Measurements from ENCODE around the gene LLPH.

The LLPH gene

GRCh38 chr12:66071549-66071948, 59.0 kb downstream of the LLPH start:
- Histone ChIP-seq H3K9me3 (ENCODE audit: low read length) (no peaks in the 10 kb centered on the region), H3K27me3 (ENCODE audit: insufficient read depth, low read length) (no peaks in the 10 kb centered on the region), H4K20me1 (ENCODE audit: insufficient read depth, low read length) (no peaks in the 10 kb centered on the region), H2AFZ (ENCODE audit: low read length) (no peak overlapping the region), H3K79me2 (ENCODE audit: insufficient read depth, low read length) (no peaks in the 10 kb centered on the region), H3K27ac (ENCODE audit: low read depth, low read length, poor library complexity, severe bottlenecking) (no peak overlapping the region), H3K4me3 (ENCODE audit: low read depth, low read length, poor library complexity, severe bottlenecking) (no peak overlapping the region), H3K4me2 (ENCODE audit: low read length) (no peak overlapping the region), H3K9ac (ENCODE audit: low read length) (no peak overlapping the region), H3K36me3 (ENCODE audit: insufficient read depth, low read length) (no peaks in the 10 kb centered on the region), H3K9me2 (ENCODE audit: low read depth, low read length) (no peaks in the 10 kb centered on the region), H3K4me1 (ENCODE audit: insufficient read depth, low read length, severe bottlenecking) (no peaks in the 10 kb centered on the region), H3F3A (ENCODE audit: insufficient read depth, low read length) (no peaks in the 10 kb centered on the region)
- TF ChIP-seq EZH2 (IDR thresholded peaks at IDR 0.05; ENCODE audit: borderline replicate concordance, low read length) (no peak), CTCF (IDR thresholded peaks at IDR 0.05; ENCODE audit: low read length) (no peak)

GRCh38 chr12:66070378-66071120, 60.0 kb downstream of the LLPH start:
- Histone ChIP-seq H3K9me3 (ENCODE audit: low read length) (no peaks in the 10 kb centered on the region), H4K20me1 (ENCODE audit: insufficient read depth, low read length) (no peaks in the 10 kb centered on the region), H3K27ac (ENCODE audit: low read depth, low read length, poor library complexity, severe bottlenecking) (no peak overlapping the region)

GRCh38 chr12:66066929-66067523, 63.5 kb downstream of the LLPH start:
- H3K4me2 ChIP-seq (ENCODE audit: low read length): no peak overlapping the region

More at GRCh38 chr12:66070378-66071120, 60.0 kb downstream of the LLPH start:
- Histone ChIP-seq H3K36me3 (ENCODE audit: insufficient read depth, low read length) (no peaks in the 10 kb centered on the region), H3K4me3 (ENCODE audit: low read depth, low read length, poor library complexity, severe bottlenecking) (no peak overlapping the region), H3F3A (ENCODE audit: insufficient read depth, low read length) (no peaks in the 10 kb centered on the region), H3K9ac (ENCODE audit: low read length) (no peak overlapping the region), H2AFZ (ENCODE audit: low read length) (no peak overlapping the region), H3K4me2 (ENCODE audit: low read length) (no peak overlapping the region), H3K79me2 (ENCODE audit: insufficient read depth, low read length) (no peaks in the 10 kb centered on the region), H3K9me2 (ENCODE audit: low read depth, low read length) (no peaks in the 10 kb centered on the region), H3K4me1 (ENCODE audit: insufficient read depth, low read length, severe bottlenecking) (no peaks in the 10 kb centered on the region), H3K27me3 (ENCODE audit: insufficient read depth, low read length) (no peaks in the 10 kb centered on the region)
- no peak for TF ChIP-seq EZH2 (IDR thresholded peaks at IDR 0.05; ENCODE audit: borderline replicate concordance, low read length)
- no peak for TF ChIP-seq CTCF (IDR thresholded peaks at IDR 0.05; ENCODE audit: low read length)

More at GRCh38 chr12:66066929-66067523, 63.5 kb downstream of the LLPH start:
- TF ChIP-seq EZH2 (IDR thresholded peaks at IDR 0.05; ENCODE audit: borderline replicate concordance, low read length) (no peak), CTCF (IDR thresholded peaks at IDR 0.05; ENCODE audit: low read length) (no peak)
- Histone ChIP-seq H3K9me3 (ENCODE audit: low read length) (no peaks in the 10 kb centered on the region), H3K9me2 (ENCODE audit: low read depth, low read length) (no peaks in the 10 kb centered on the region), H4K20me1 (ENCODE audit: insufficient read depth, low read length) (no peaks in the 10 kb centered on the region), H3K27ac (ENCODE audit: low read depth, low read length, poor library complexity, severe bottlenecking) (no peak overlapping the region), H3K36me3 (ENCODE audit: insufficient read depth, low read length) (no peaks in the 10 kb centered on the region), H3K27me3 (ENCODE audit: insufficient read depth, low read length) (no peaks in the 10 kb centered on the region), H3K4me3 (ENCODE audit: low read depth, low read length, poor library complexity, severe bottlenecking) (no peak overlapping the region), H3K4me1 (ENCODE audit: insufficient read depth, low read length, severe bottlenecking) (no peaks in the 10 kb centered on the region), H3K79me2 (ENCODE audit: insufficient read depth, low read length) (no peaks in the 10 kb centered on the region), H2AFZ (ENCODE audit: low read length) (no peak overlapping the region), H3F3A (ENCODE audit: insufficient read depth, low read length) (no peaks in the 10 kb centered on the region), H3K9ac (ENCODE audit: low read length) (no peak overlapping the region)

Data from OCI-LY1 (cell line).